ENCODE results near the gene NDE1.

GRCh38 chr16:15748654-15749053, 98.6 kb downstream of the NDE1 start:
- TF ChIP-seq, protein P1, sequence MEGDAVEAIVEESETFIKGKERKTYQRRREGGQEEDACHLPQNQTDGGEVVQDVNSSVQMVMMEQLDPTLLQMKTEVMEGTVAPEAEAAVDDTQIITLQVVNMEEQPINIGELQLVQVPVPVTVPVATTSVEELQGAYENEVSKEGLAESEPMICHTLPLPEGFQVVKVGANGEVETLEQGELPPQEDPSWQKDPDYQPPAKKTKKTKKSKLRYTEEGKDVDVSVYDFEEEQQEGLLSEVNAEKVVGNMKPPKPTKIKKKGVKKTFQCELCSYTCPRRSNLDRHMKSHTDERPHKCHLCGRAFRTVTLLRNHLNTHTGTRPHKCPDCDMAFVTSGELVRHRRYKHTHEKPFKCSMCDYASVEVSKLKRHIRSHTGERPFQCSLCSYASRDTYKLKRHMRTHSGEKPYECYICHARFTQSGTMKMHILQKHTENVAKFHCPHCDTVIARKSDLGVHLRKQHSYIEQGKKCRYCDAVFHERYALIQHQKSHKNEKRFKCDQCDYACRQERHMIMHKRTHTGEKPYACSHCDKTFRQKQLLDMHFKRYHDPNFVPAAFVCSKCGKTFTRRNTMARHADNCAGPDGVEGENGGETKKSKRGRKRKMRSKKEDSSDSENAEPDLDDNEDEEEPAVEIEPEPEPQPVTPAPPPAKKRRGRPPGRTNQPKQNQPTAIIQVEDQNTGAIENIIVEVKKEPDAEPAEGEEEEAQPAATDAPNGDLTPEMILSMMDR (IDR thresholded peaks at IDR 0.05): no peak
- no peak for TF ChIP-seq POLR2A (IDR thresholded peaks at IDR 0.05)
- TF ChIP-seq POLR2AphosphoS5 (IDR thresholded peaks at IDR 0.05): no peak

All from prostate gland (tissue), 2 donors.